COLO668 (cell line): Measurements from ENCODE around the gene TRAM1L1.
A peak's percentile ranks its signal among the peaks of the same experiment; 100 is the strongest.

Source experiments
- DNase-seq: peaks from one replicate; lab custom pipeline; 2025; ENCODE audit not compliant: unreplicated experiment; lab: John Stamatoyannopoulos, UW

TRAM1L1 gene

GRCh38 chr4:117084866-117085701, at the start of gene TRAM1L1:
Gene TRAM1L1 (minus strand): TSS chr4:117085576. CDS start chr4:117085393, 183 bp downstream.
- DNase-seq: peak; percentile 27

DNA sequence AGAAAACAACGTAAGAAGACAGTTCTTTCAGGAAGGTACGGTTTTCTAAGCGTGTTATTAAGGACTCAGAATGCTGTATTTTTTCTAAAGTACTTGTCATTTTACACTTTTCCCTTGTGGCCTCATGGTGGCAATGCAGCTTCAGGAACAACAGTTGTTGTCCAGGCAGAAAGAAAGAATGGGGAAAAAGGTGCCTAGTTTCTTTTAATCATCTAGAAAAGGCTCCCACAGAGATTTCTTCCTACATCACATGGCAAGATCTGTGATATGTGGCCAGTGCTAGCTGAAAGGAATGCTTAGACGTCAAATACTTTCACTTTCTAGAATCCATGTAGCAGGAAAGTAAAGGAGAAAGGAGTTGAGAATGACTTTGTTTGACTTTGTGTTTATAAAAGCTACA, 49.0 kb upstream of the TRAM1L1 start:
- DNase-seq: no peak

DNA sequence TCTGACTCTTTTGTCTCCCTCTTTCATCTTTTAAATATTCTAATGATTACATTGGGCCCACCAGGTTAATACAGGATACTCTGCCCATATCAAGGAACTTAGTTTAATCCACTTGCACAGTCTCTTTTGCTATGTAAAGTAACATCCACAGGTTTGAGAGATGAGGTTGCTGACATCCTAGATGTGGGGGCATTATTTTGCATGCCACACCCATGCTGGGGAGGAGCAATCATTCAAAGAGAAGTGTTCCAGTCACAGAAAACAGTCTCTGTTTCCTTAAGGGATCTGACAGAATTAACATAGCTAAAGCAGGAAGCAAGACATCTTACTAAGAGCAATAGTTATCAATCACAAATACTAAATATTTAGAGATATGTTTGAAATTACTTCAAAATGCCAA, 11.5 kb upstream of the TRAM1L1 start:
- no peak for DNase-seq

- no peak for DNase-seq
Observed at GRCh38 chr4:117096462-117096861, 11.1 kb upstream of the TRAM1L1 start.

GRCh38 chr4:117093571-117093970, 8.2 kb upstream of the TRAM1L1 start:
- no peak for DNase-seq

GRCh38 chr4:117077760-117078159, 7.6 kb downstream of the TRAM1L1 start:
- no peak for DNase-seq

DNA sequence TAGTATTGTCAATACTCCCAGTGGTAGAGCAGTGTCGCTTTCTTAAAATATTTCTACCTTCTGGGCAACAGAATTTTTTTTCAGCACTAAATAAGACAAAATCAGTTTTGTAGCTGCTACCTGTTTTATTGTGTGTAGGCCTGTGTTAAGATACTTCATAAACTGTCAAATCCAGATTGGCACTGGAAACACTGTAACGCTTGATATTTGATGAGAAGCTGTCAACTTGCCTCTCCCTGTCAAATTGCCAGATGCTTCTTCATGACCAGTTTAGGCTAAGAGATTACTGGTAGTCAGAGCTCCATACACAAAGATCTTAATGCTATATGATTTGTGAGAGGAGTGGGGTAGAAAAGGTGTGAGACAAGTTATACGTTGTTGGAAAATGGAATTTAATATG, 17.3 kb downstream of the TRAM1L1 start:
- no peak for DNase-seq

GRCh38 chr4:117063961-117064696, 21.2 kb downstream of the TRAM1L1 start:
- no peak for DNase-seq

GRCh38 chr4:117042962-117043361, 42.4 kb downstream of the TRAM1L1 start:
- DNase-seq: no peak
